GM12874 (cell line): ENCODE results near the gene FHIP1B.

Source experiments
- TF ChIP-seq, protein P1 (sequence below): IDR thresholded peaks from 2 replicates; pipeline ENCODE4 v1.5.1; 2011; ENCODE audit warnings: low read depth, mild to moderate bottlenecking, control low read depth, low read length, moderate library complexity; ENCODE audit not compliant: insufficient read depth

The FHIP1B gene

GRCh38 chr11:6210274-6210955 lies 24.0 kb downstream of the FHIP1B start:
- TF ChIP-seq, protein P1, sequence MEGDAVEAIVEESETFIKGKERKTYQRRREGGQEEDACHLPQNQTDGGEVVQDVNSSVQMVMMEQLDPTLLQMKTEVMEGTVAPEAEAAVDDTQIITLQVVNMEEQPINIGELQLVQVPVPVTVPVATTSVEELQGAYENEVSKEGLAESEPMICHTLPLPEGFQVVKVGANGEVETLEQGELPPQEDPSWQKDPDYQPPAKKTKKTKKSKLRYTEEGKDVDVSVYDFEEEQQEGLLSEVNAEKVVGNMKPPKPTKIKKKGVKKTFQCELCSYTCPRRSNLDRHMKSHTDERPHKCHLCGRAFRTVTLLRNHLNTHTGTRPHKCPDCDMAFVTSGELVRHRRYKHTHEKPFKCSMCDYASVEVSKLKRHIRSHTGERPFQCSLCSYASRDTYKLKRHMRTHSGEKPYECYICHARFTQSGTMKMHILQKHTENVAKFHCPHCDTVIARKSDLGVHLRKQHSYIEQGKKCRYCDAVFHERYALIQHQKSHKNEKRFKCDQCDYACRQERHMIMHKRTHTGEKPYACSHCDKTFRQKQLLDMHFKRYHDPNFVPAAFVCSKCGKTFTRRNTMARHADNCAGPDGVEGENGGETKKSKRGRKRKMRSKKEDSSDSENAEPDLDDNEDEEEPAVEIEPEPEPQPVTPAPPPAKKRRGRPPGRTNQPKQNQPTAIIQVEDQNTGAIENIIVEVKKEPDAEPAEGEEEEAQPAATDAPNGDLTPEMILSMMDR: no peak

DNA sequence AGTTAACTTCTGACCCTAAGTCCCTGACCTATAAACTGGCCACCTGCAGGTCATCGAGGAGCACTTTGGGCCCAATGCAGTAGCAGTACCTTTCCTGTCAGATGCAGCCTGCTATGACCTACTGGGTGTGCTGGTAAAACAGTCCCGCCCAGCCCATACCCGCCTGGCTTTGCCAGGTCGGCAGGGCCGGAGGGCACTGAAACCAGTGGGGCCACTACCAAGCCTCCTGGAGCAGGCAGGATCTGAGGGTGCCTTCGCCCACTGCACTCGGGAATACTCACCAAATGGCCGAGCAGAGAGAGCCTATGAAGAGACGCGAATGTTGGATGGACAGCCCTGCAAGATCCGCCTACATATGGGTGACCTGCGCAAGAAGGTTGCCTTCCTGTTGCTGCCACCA lies 24.6 kb downstream of the FHIP1B start:
- TF ChIP-seq, protein P1: no peak

DNA sequence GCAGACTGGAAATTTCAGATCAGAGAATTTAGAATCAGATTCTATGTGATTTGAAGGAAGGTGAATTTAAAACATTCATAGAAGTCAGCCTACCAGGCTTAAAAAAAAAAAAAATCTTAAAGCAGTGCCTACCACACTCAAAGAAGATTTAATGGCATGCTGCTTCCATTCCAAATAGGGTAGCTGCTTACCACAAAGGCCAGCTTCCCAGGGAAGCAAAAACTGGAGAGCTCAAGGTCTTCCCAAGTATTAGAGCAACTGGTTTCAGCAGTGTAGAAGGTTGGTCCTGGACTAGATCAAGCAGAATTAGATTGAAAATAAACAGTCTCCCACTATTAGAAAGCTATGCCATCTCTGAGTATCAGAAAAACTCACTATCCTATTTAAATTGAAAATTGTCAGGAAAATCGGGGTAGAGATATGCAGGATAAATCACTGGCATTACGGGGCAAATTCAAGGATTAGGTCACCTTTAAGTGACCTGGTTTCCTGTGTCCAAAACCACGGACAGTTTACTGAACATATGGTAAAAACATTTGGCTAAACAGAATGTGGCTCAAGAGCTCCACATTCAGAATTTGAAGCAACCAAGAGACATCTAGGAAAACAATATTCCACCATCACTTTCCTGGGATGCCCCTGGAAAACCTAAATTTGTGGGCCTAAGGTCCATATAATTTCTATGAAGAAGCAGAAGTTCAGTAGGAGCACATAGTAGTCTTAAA lies 27.8 kb downstream of the FHIP1B start:
- TF ChIP-seq, protein P1: no peak

DNA sequence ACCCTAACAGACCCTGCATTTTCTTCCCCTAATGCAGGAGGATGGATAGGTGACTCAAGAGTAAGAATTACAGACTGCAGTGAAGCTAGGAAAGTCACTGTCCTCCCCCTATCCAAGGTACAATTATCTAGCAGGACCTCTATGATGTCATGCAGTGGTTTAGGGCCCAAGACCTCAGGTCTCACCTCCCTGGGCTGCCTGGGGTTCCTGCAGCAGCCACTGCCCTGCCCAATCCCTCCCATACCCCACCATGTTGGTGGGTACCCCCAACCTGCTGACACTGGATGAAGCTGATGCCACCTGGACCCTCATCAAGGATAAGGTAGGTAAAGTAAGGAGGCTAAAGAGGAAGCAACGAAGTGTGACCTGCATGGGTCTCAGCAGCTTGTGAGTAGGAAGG lies 29.1 kb downstream of the FHIP1B start, which contains the start of gene C11orf42:
Gene C11orf42, plus strand, starts transcription at position 192 of the 400 bp plus-strand sequence. Its CDS starts 59 bp downstream, at position 251.
- TF ChIP-seq, protein P1: no peak

GRCh38 chr11:6204706-6205105 lies 29.7 kb downstream of the FHIP1B start:
- TF ChIP-seq, protein P1: no peak

GRCh38 chr11:6203327-6203726 lies 31.1 kb downstream of the FHIP1B start:
- TF ChIP-seq, protein P1: no peak

GRCh38 chr11:6202041-6202440 lies 32.4 kb downstream of the FHIP1B start:
- TF ChIP-seq, protein P1: no peak
